GM03348 (cell line): ENCODE results near the gene CD99.
A peak's percentile ranks its signal among the peaks of the same experiment; 100 is the strongest.
"Not testable (repeated sequence)": the region's sequence is repeated elsewhere in the genome, so short reads cannot be mapped to it uniquely, and the experiment has no call there.

Source experiments
- DNase-seq: peaks from one replicate; pipeline ENCODE4 v3.0.0; 2012; ENCODE audit warnings: low spot score

CD99 gene

DNA sequence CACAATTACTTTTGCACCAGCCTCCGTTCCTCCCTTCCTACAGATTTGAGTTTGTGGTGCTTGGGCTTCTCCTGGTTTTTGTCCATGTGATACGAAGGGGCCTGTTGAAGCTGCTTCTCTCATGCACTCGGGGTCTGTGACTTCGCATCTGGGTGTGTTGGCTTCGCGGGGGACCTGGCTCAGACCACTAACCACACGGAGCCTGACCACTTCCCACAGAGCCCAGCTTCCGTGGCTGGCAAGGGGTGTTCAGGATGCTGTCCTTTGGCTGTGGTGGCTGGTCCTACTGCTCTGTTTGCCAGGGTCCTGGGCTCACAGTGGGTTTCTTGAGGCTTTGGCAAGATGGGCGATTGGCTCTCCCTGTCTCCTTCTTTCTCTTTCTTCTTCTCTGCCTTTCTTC, 41.0 kb downstream of the CD99 start:
- DNase-seq, result no peak

- DNase-seq, result no peak
These were observed 41.6 kb downstream of the CD99 start for GRCh38 chrX:2732649-2733048.

DNA sequence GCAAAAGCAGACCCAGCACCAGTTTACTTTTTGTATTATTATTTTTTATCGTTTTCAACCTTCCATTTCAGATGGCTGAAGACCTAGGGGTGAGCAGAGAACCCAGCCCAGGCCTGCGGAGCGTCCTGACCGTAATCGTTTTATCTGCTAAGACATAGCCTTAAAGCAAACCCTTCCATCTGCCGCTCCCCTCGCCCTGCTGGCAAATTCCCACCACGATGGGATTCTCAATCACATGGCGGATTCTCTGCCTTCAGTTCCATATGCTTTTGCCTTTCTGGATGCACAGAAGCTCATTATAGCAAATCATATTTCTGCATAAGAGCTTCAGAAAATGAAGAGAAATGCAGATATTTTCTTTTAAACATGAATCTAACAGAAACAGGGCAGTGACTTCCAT, 42.2 kb downstream of the CD99 start:
- DNase-seq, result no peak

- no peak for DNase-seq
These were observed 44.2 kb downstream of the CD99 start for GRCh38 chrX:2735270-2735669.

- no peak for DNase-seq
These were observed 49.6 kb downstream of the CD99 start for GRCh38 chrX:2740672-2741071.

GRCh38 chrX:2741386-2741785, 50.3 kb downstream of the CD99 start:
- no peak for DNase-seq

DNA sequence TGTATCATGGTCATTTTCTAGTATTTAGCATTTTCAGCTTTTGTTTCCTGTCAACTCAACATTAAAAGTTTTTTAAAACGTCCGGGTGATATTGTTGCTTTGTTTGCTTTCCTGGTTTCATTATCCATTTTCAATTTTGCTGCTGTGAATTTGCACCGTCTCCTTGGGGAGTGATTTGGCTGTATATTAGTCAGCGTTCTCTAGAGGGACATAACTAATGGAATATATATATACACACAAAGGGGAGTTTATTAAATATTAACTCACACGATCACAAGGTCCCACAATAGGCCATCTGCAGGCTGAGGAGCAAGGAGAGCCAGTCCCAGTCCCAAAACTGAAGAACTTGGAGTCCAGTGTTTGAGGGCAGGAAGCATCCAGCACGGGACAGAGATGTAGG, 55.2 kb downstream of the CD99 start:
- not testable (repeated sequence) for DNase-seq

GRCh38 chrX:2748171-2748814, 57.2 kb downstream of the CD99 start:
- DNase-seq, result no peak

GRCh38 chrX:2748815-2749188, 57.7 kb downstream of the CD99 start:
- no peak for DNase-seq

GRCh38 chrX:2751291-2751690, 60.2 kb downstream of the CD99 start:
- peak; percentile 28 for DNase-seq

DNA sequence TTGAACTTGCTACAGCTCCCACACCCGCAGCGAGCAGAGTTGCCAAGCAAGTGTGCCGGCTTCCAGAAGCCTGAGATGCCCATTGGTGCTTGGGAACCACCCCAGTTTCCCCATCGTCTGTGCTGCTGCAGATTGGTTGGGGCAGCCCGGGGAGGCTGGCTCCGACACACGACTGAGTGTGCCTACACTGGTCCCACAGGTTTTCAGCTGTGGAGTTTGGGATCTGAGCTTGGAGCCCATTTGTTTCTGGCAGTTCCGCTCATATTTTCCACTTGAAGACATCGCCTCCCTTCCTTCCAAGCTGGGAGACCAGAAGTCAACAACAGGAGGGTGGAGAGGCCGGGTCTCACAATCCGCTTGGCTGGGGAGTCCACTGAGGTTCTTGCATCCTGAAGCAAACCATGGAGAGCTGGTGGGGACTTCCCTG, 60.8 kb downstream of the CD99 start, which contains the start of gene XG:
Gene XG, plus strand, starts transcription at position 167 of the 427 bp plus-strand sequence. Its CDS starts 235 bp downstream, at position 402.
- peak; percentile 76 for DNase-seq

GRCh38 chrX:2752441-2752840, 61.3 kb downstream of the CD99 start:
- not testable (repeated sequence) for DNase-seq

DNA sequence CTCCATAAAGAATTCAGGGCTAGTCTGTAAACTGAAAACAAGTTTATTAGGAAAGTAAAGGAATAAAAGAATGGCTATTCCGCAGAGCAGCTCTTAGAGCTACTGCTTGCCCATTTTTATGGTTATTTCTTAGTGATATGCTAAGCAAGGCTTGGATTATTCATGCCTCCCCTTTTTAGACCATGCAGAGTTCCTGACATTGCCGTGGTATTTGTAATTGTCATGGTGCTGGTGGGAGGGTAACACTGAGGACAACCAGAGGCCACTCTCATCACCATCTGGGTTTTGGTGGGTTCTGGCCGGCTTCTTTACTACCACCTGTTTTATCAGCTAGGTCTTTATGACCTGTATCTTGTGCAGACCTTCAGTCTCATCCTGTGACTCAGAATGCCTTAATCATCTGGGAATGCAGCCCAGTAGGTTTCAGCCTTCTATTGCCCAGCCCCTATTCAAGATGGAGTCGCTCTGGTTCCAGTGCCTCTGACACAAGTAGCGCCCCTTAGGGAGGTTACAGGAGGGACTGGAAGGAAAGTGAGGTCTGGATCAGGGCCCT, 64.1 kb downstream of the CD99 start:
- DNase-seq, result not testable (repeated sequence)

- DNase-seq, result no peak
These were observed 65.5 kb downstream of the CD99 start for GRCh38 chrX:2756548-2756947.

DNA sequence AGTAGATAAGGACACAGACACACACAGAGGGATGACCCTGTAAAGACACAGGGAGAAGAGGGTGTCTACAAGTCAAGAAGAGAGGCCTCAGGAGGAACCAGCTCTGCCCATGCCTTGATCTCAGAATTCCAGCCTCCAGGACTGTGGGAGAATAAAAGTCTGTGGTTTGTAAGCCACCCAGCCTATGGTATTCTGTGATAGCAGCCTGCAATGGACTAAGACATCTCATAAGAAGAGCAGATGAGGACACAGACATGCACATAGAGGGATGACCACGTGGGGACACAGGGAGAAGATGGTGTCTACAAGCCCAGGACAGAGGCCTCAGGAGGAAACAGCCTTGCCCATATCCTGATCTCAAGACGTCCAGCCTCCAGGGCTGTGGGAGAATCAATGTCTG, 70.2 kb downstream of the CD99 start:
- no peak for DNase-seq

DNA sequence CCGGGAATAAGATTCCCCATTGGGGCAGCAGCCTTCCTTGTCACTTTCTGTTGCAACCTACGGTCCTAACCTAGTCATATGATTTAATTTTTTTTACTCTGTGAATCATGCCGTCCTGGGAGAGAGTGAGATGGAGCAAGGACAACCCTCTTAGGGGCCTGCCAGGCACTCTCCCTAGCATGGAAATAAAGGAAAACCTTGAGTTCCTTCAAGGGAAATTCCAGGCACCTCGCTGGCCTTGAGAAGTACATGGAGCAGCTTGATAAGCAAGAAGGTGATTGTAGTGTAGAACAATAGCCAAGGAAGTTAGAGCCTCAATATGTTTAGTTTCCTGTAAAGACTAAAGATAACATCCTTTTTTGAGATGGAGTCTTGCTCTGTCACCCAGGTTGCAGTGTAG, 71.6 kb downstream of the CD99 start:
- DNase-seq, result not testable (repeated sequence)

DNA sequence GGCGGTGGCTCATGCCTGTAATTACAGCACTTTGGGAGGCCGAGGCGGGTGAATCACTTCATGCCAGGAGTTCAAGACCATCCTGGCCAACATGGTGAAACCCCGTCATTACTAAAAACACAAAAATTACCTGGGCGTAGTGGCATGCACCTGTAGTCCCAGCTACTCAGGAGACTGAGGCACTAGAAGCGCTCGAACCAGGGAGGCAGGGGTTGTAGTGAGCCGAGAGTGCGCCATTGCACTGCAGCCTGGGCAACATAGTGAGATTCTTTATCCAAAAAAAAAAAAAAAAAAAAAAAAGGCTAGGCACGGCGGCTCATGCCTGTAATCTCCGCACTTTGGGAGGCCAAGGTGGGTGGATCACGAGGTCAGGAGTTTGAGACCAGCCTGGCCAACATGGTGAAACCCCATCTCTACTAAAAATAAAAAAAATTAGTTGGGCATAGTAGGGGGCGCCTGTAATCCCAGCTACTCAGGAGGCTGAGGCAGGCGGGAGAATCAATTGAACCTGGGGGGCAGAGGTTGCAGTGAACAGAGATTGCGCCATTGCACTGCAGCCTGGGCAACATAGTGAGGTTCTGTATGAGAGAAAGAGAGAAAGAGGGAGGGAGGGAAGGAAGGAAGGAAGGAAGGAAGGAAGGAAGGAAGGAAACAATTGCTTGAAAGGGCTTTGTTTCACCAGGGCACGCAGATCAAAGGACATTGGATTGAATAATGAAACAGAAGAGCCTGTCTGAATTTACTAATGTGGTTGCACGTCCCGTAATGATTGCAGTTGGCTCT, 73.9 kb downstream of the CD99 start:
- DNase-seq, result not testable (repeated sequence)

DNA sequence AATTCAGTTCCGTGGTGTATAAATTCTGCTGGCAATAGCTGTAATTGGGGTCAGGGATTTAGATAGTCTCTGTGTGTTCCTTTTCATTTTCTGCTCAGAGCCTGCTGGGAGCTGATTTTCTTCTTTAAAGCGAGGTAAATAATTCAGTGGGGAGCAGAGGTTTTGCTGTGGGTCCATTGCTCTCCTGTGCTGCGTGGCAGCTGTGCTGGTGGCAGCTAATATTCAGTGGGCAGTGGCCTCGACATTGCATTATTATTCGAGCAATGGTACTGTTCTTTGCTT, 74.4 kb downstream of the CD99 start:
- no peak for DNase-seq

DNA sequence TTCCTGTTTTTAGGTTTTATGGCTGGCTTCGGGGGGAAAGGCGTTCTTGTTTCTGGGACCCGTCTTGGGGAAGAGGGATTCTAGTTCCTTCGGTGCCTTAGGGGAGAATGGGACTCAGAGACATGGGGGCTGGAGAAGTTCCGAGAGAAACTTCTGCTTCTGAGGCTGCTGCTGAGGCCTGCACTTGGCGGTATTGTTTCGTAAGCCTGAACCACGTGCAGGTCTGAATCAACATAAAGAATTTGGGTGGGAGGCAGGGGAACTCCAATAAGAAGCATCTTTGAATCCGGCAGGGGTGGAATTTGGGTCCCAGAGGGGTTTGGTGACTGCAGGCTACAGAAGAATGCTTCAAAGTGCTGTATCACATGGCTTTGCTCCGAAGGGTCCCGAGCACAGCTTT, 75.8 kb downstream of the CD99 start:
- no peak for DNase-seq

DNA sequence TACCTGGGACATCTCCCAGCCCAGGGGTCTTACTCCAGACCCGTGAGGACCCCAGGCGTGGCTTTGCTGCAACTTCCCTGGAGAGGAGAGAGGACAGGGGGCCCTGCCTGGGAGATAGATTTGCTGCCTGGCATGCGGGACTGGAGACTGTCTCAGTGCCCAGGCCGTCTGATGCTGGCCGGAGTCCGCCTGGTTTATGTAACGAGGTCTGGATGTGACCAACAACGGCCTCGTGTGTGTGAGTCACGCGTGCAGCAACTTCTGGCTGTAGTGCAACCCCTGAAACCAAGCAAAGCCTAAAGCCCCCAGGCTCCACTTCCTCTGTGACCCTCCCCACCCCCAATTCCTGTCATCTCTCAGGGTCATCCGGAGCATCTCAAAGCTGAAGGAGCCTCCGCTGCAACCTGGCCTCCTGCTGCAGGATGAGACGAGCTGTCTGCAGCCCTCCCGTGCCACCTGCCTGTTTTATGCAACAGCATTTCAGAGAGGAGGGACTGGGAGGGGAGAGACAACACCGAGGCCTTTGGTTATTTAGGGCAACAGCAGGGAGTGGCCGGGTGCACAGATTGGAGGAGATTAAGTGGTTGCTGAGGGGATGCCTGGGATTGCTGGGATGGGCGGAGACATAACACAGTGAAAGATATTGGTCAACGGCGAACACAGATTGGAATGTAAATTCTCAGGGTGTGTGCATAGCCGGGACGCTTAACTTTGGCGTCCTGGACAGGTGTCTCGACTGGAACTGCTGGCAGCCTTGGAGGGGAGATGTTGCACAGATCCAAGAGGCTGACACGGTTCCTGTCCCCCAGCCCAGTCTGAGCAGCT, 76.7 kb downstream of the CD99 start:
- peak; percentile 65 for DNase-seq

GRCh38 chrX:2769615-2770014, 78.5 kb downstream of the CD99 start:
- DNase-seq, result no peak

DNA sequence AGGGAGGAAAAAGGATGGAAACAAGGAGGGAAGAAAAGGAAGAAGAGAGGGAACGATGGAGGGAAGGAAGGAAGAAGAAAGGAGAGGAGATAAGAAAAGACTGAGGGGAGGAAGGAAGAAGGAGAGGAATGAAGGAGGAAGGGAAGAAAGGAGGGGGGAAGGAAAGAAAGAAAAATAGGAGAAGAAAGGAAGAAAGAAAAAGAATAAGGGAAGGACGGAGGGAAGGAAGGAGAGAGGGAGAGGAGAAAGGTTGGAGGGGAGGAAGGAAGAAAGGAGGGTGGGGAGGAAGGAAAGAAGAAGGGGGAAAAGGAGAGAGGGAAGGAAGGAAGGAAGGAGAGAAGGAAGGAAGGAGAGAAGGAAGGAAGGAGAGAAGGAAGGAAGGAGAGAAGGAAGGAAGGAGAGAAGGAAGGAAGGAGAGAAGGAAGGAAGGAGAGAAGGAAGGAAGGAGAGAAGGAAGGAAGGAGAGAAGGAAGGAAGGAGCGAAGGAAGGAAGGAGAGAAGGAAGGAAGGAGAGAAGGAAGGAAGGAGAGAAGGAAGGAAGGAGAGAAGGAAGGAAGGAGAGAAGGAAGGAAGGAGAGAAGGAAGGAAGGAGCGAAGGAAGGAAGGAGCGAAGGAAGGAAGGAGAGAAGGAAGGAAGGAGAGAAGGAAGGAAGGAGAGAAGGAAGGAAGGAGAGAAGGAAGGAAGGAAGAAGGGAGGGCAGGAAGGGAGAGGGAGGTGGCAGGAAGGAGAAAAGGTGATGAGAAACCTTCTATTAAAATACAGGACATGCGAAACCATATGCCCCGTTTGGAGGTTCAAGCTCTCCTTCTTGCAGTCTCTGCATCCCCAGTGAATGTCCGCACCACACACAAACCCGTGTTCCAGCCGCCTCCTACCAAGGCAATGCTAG, 82.3 kb downstream of the CD99 start:
- not testable (repeated sequence) for DNase-seq
